Measurements from ENCODE around the gene SLC2A1. TPM values are rescaled to one million over a fixed set of nuclear protein-coding genes. Genes with fewer than 3 reads are reported as not detected.

SLC2A1 gene
- total RNA-seq, 1 experiment from 2014 or later = 422 TPM

DNA sequence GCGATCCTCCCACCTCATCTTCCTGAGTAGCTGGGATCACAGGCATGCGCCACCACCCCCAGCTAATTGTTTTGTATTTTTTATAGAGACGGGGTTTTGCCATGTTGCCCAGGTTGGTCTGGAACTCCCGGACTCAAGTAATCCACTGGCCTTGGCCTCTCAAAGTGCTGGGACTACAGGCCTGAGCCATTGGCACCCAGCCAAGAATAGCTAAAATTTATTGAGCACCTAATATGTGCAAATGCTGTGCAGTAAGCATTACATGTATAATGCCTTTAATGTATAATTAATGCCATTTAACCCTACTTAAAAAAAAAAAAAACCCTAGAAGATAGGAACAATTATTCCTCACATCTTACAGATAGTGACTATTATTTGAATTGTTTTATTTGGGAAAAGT is 69.4 kb downstream of the SLC2A1 start:
- no peaks in the 10 kb centered on the region for H3K36me3 ChIP-seq (ENCODE audit: control insufficient read depth, insufficient read depth, low read length)
- Mint-ChIP-seq H3K4me3 (ENCODE audit: unreplicated experiment) (no peak overlapping the region), H3K27ac (ENCODE audit: unreplicated experiment) (no peak overlapping the region), H3K27me3 (ENCODE audit: insufficient read depth, unreplicated experiment) (peaks cover 3% of the 10 kb centered on the region), H3K36me3 (ENCODE audit: insufficient read depth, unreplicated experiment) (no peaks in the 10 kb centered on the region), H3K9me3 (ENCODE audit: unreplicated experiment) (no peaks in the 10 kb centered on the region), H3K4me1 (ENCODE audit: low read depth, unreplicated experiment) (no peaks in the 10 kb centered on the region)
- no TSS peak for BruUV-seq (replicated peaks)
- H3K4me3 ChIP-seq (ENCODE audit: low read depth, low read length) = no peak overlapping the region
- ChIA-PET CTCF (interaction anchor here (0.7 kb wide), 1 partner anchor 184 kb away, joined by 4 read pairs; no protein-coding TSS in a partner anchor), POLR2A (no interaction called here)
- no peaks in the 10 kb centered on the region for H3K9me3 ChIP-seq
- intact Hi-C loops (cut with micrococcal nuclease; ENCODE audit: unreplicated experiment) = no loop called here
- H3K4me1 ChIP-seq = no peaks in the 10 kb centered on the region
- no peaks in the 10 kb centered on the region for H3K27me3 ChIP-seq (replicated peaks; ENCODE audit: control insufficient read depth, insufficient read depth, low read length)
- TF ChIP-seq, protein P1, sequence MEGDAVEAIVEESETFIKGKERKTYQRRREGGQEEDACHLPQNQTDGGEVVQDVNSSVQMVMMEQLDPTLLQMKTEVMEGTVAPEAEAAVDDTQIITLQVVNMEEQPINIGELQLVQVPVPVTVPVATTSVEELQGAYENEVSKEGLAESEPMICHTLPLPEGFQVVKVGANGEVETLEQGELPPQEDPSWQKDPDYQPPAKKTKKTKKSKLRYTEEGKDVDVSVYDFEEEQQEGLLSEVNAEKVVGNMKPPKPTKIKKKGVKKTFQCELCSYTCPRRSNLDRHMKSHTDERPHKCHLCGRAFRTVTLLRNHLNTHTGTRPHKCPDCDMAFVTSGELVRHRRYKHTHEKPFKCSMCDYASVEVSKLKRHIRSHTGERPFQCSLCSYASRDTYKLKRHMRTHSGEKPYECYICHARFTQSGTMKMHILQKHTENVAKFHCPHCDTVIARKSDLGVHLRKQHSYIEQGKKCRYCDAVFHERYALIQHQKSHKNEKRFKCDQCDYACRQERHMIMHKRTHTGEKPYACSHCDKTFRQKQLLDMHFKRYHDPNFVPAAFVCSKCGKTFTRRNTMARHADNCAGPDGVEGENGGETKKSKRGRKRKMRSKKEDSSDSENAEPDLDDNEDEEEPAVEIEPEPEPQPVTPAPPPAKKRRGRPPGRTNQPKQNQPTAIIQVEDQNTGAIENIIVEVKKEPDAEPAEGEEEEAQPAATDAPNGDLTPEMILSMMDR (IDR thresholded peaks at IDR 0.05; ENCODE audit: insufficient read depth in 1 of 2, low read depth in 1 of 2, low read length in 1 of 2, severe bottlenecking in 1 of 2, unreplicated experiment in 1 of 2) = no peak
- no peak for DNase-seq

- intact Hi-C loops (cut with micrococcal nuclease; ENCODE audit: unreplicated experiment) = no loop called here
- no peaks in the 10 kb centered on the region for H3K27me3 ChIP-seq (replicated peaks; ENCODE audit: control insufficient read depth, insufficient read depth, low read length)
- Mint-ChIP-seq H3K27me3 (ENCODE audit: insufficient read depth, unreplicated experiment) (peaks cover 3% of the 10 kb centered on the region), H3K4me1 (ENCODE audit: low read depth, unreplicated experiment) (no peaks in the 10 kb centered on the region), H3K4me3 (ENCODE audit: unreplicated experiment) (no peak overlapping the region), H3K9me3 (ENCODE audit: unreplicated experiment) (no peaks in the 10 kb centered on the region), H3K36me3 (ENCODE audit: insufficient read depth, unreplicated experiment) (no peaks in the 10 kb centered on the region), H3K27ac (ENCODE audit: unreplicated experiment) (no peak overlapping the region)
- H3K4me1 ChIP-seq = no peaks in the 10 kb centered on the region
- CTCF ChIA-PET = no interaction called here
- POLR2A ChIA-PET = no interaction called here
- no TSS peak for BruUV-seq (replicated peaks)
- TF ChIP-seq, protein P1 (IDR thresholded peaks at IDR 0.05; ENCODE audit: insufficient read depth in 1 of 2, low read depth in 1 of 2, low read length in 1 of 2, severe bottlenecking in 1 of 2, unreplicated experiment in 1 of 2) = no peak
- no peaks in the 10 kb centered on the region for H3K9me3 ChIP-seq
- no peak overlapping the region for H3K4me3 ChIP-seq (ENCODE audit: low read depth, low read length)
- no peaks in the 10 kb centered on the region for H3K36me3 ChIP-seq (ENCODE audit: control insufficient read depth, insufficient read depth, low read length)
- no peak for DNase-seq
Measured at GRCh38 chr1:42888013-42888633, 70.5 kb downstream of the SLC2A1 start.

GRCh38 chr1:42887366-42887765 is 71.3 kb downstream of the SLC2A1 start:
- intact Hi-C loops (cut with micrococcal nuclease; ENCODE audit: unreplicated experiment) = no loop called here
- H3K4me3 Mint-ChIP-seq (ENCODE audit: unreplicated experiment) = no peak overlapping the region
- no peak overlapping the region for H3K27ac Mint-ChIP-seq (ENCODE audit: unreplicated experiment)
- no peaks in the 10 kb centered on the region for H3K9me3 ChIP-seq
- H3K27me3 ChIP-seq (replicated peaks; ENCODE audit: control insufficient read depth, insufficient read depth, low read length) = no peaks in the 10 kb centered on the region
- BruUV-seq (replicated peaks) = no TSS peak
- no peaks in the 10 kb centered on the region for H3K4me1 ChIP-seq
- CTCF ChIA-PET = no interaction called here
- TF ChIP-seq, protein P1 (IDR thresholded peaks at IDR 0.05; ENCODE audit: insufficient read depth in 1 of 2, low read depth in 1 of 2, low read length in 1 of 2, severe bottlenecking in 1 of 2, unreplicated experiment in 1 of 2) = no peak
- no peak for DNase-seq
- no peak overlapping the region for H3K4me3 ChIP-seq (ENCODE audit: low read depth, low read length)
- H3K36me3 Mint-ChIP-seq (ENCODE audit: insufficient read depth, unreplicated experiment) = no peaks in the 10 kb centered on the region
- no peaks in the 10 kb centered on the region for H3K9me3 Mint-ChIP-seq (ENCODE audit: unreplicated experiment)
- H3K27me3 Mint-ChIP-seq (ENCODE audit: insufficient read depth, unreplicated experiment) = no peaks in the 10 kb centered on the region
- H3K36me3 ChIP-seq (ENCODE audit: control insufficient read depth, insufficient read depth, low read length) = no peaks in the 10 kb centered on the region
- POLR2A ChIA-PET = no interaction called here
- H3K4me1 Mint-ChIP-seq (ENCODE audit: low read depth, unreplicated experiment) = no peaks in the 10 kb centered on the region

Data from Caco-2 (cell line).